Sigmoid colon (tissue), 4 donors: Measurements from ENCODE around the gene EME2.

Experiments used
- CTCF ChIP-seq, 4 experiments: fragments of 450-650 bp in 3 of 4; fragments of 200-600 bp in 1 of 4; IDR thresholded peaks; one replicate each; pipeline ENCODE4 v1.5.1; 2016 to 2019; ENCODE audit warnings: antibody characterized with exemption in 4 of 4, mild to moderate bottlenecking in 3 of 4, moderate library complexity in 2 of 4
- EP300 ChIP-seq, 4 donors: sonication (generic); formaldehyde crosslinking; IDR thresholded peaks; one replicate each; pipeline ENCODE4 v1.6.1; 2017; ENCODE audit warnings: antibody characterized with exemption in 4 of 4
- POLR2A ChIP-seq, 2 donors: fragments of 450-650 bp; IDR thresholded peaks; one replicate each; pipeline ENCODE4 v1.6.1; 2016; ENCODE audit warnings: antibody characterized with exemption in 2 of 2, mild to moderate bottlenecking in 2 of 2, moderate library complexity in 2 of 2
- POLR2AphosphoS5 ChIP-seq, 4 donors: sonication (generic); formaldehyde crosslinking; IDR thresholded peaks; one replicate each; pipeline ENCODE4 v1.6.1; 2017; ENCODE audit warnings: antibody characterized with exemption in 4 of 4

- TF ChIP-seq CTCF (IDR thresholded peaks at IDR 0.05) (no peak), POLR2A (IDR thresholded peaks at IDR 0.05) (no peak), EP300 (IDR thresholded peaks at IDR 0.05) (no peak), POLR2AphosphoS5 (IDR thresholded peaks at IDR 0.05) (no peak)
These were observed 4.4 kb downstream of the EME2 start for GRCh38 chr16:1776991-1777374.
